Breast epithelium (tissue), 3 donors: ENCODE results near the gene HIVEP3.

Experiments
- CTCF ChIP-seq, 3 donors: fragments of 450-650 bp; IDR thresholded peaks; one replicate each; pipeline ENCODE4 v1.5.1; 2016 to 2017; ENCODE audit warnings: antibody characterized with exemption in 3 of 3, mild to moderate bottlenecking in 3 of 3, moderate library complexity in 3 of 3
- POLR2A ChIP-seq: fragments of 450-650 bp; IDR thresholded peaks from one replicate; pipeline ENCODE4 v1.6.1; 2016; ENCODE audit warnings: antibody characterized with exemption, mild to moderate bottlenecking, moderate library complexity

- TF ChIP-seq CTCF (IDR thresholded peaks at IDR 0.05): no peak
- no peak for TF ChIP-seq POLR2A
Observed at GRCh38 chr1:41564741-41565475, 353.8 kb downstream of the HIVEP3 start.
